ENCODE measurements around the gene PRPSAP1.
"Not testable (repeated sequence)": the region's sequence is repeated elsewhere in the genome, so short reads cannot be mapped to it uniquely, and the experiment has no call there.

PRPSAP1 gene

GRCh38 chr17:76382803-76383545, 29.3 kb upstream of the PRPSAP1 start:
- DNase-seq = peak; percentile 28

DNA sequence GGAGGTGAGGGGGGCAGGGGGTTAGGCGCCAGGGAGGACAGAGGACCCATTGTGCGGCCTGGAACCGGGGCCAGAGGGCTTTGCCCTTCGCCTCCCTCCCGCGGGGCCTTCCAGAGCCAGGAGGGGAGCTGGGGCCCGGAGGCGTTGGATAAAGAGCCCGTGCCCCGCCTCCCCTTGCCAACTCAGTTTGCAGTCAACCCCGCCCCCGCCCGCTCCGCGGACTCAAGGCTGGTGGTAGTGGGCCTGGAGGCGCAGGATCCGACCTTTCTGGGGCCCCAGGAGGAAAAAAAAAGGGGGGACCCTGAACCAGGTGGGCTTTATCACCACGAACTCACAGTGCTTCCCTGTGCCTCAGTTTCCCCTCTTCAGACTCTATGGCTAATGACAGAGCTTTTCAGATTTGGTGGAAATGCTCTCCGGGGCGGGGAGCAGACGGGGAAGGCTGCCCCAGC, 28.7 kb upstream of the PRPSAP1 start:
- DNase-seq = no peak

DNA sequence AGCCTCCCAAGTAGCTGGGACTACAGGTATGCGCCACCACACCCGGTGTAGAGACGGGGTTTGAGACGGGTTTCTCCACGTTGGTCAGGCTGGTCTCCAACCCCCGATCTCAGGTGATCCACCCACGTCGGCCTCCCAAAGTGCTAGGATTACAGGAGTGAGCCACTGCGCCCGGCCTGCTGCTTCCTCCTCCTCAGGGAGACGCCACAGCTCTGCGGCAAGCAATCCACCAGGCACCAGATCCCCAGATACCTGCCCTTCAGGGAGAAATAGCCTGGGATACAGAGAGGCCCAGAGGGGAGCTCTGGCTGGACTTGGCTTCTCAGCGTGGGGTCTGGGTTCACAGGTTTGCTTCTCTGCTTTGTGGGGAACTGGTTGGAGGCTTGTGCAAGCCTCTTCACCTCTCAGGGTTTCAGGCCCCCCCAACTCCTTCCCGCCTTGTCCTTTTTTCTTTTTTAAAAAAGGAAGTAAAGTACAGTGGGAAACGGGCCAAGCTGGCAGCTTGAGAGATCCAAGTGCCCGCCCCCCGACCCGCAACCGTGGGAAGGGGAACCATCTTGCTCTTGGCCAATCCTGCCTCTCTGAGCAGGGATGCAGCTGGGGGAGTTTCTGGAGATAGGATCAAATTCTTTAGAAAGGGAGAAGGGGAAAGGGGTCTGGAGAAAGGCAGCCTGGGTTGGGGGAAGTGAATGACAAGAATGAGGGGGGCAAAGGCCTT, 28.1 kb upstream of the PRPSAP1 start:
- no peak for DNase-seq

DNA sequence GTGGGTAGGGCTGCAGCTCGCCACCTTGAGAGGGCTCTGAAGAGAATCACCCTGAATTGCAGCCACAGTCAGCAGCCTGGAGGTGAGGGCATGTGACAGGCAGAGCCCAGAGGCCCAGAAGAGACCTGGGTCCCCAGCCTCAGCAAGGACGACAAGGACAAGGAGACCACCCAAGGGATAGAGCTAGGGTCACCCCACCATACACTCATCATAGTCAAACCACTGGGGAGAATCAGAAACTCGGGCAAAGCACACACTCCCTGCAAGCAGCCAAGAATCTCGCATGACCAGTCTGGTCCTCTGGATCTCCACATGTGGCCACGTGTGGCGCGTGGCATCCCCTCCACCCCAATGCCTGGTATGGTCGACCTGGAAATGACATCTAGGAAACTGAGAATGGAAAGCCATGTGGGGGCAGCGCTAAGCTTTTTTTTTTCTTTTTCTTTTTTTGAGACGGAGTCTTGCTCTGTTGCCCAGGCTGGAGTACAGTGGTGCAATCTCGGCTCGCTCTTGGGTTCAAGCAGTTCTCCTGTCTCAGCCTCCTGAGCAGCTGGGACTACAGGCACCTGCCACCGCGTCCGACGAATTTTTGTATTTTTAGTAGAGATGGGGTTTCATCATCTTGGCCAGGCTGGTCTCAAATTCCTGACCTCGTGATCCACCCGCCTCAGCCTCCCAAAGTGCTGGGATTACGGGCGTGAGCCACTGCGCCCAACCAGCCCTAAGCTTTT, 26.1 kb upstream of the PRPSAP1 start:
- no peak for DNase-seq

DNA sequence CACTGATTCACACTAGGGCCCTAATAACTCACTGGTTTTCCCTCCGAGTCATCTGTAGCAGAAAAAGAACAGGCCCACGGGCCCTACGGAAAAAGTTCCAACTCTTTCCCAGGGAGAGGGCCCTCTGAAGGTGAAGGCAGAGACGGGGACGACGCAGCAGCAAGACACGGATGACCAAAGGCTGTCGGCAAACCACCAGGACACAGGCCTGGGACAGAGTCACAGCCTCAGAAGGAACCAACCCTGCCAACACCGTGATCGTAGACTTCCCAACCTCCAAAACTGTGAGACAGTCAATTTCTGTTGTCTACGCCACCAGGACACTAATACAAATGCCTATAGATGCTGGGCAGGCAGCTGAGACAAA, 25.5 kb upstream of the PRPSAP1 start:
- no peak for DNase-seq

DNA sequence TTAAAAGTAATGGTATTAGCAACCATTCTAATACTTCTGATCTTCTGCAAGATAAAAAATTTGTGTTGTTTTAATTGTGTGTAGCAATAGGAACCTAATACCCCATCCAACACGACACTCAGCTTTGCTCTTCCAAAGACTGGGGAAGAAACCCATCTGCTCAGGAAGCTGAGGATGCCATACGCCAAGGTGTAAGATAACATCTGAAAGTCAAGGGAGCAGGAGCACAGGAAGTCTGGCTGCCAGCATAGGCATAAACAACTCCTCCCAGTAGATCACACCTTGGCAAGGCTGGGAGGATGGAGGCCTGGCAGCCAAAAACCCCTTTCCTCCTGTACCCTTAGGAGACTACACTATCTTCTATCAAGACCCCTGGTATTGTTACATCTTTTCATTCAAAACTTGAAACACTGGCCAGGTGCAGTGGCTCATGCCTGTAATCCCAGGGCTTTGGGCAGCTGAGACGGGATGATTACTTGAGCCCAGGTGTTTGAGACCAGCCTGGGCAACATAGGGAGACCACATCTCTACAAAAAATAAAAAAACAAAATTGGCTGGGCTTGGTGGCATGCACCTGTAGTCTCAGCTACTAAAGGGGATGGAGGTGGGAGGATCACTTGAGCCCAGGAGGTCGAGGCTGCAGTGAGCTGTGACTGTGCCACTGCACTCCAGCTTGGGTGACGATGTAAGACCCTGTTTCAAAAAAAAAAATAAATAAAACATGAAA, 25.0 kb upstream of the PRPSAP1 start:
- DNase-seq = no peak

- DNase-seq = no peak
Observed at GRCh38 chr17:76376318-76377133, 22.8 kb upstream of the PRPSAP1 start.

GRCh38 chr17:76371656-76372628, 18.2 kb upstream of the PRPSAP1 start:
- no peak for DNase-seq

- DNase-seq = no peak
Observed at GRCh38 chr17:76370261-76370993, 16.7 kb upstream of the PRPSAP1 start.

DNA sequence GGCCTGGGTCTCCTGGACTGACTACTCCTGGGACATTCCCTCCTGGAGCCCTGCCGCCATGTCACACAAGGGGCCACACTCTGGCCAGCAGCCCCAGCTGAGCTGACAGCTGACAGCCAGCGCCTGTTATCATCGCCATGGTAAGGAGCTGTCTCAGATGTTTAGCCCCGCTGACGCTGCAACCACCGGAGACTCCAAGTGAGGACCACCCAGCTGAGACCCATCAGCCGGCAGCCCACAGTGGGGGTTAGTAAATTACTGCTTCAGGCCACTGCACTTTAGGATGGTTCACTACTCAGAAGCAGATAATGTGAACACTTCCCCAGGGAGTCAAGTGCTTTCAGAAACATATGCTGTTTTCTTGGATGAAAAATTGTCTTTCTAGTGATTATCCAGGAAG, 16.1 kb upstream of the PRPSAP1 start:
- no peak for DNase-seq

- DNase-seq = no peak
Observed at GRCh38 chr17:76369379-76369778, 15.7 kb upstream of the PRPSAP1 start.

DNA sequence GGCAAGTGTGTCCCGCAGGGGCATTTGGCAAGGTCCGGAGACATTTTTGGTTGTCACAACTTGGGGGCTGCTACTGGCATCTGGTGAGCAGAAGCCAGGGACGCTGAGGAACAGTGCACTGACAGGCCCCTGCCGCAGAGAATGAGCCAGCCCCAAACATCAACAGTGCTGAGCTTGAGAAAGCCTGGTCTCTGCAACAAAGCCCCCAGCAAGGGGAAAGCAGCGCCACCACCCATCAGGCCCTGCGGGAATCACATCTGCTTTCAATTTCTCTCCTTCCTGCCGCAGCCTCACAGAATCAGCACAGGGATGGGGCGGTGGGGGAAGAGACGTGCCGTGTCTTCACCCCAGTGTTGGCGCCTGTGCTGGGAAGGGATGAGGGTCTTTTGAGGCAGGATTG, 14.8 kb upstream of the PRPSAP1 start:
- DNase-seq = no peak

- no peak for DNase-seq
Observed at GRCh38 chr17:76367642-76368041, 13.9 kb upstream of the PRPSAP1 start.

- DNase-seq = no peak
Observed at GRCh38 chr17:76366247-76366646, 12.5 kb upstream of the PRPSAP1 start.

DNA sequence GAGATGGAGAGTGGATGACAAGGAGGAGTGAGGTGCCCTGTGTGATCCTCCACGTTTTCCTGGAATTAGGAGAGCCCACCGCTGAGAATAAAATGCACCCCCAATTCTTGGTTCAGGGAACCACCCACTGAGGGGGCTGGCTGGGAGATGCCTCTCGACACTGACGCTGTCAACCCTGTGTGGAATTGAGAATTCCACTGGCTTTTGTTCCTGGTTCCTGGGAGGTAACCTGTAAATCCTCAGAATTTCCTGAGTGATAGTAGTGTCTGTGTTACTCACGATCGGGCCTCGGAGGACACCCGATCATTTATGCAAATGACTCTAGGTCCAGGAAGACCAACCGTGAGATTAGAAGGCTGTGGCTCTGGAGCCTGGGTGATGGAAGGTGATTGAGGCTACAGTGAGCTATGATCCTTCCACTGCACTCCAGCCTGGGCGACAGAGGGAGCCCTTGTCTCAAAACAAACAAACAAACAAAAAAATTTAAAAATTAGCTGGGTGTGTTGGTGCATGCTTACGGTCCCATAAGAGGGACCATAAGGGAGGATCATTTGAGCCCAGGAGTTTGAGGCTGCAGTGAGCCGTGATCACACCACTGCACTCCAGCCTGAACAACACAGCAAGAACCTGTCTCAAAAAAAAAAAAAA, 11.7 kb upstream of the PRPSAP1 start:
- DNase-seq = no peak

GRCh38 chr17:76363107-76363842, 9.6 kb upstream of the PRPSAP1 start:
- no peak for DNase-seq

DNA sequence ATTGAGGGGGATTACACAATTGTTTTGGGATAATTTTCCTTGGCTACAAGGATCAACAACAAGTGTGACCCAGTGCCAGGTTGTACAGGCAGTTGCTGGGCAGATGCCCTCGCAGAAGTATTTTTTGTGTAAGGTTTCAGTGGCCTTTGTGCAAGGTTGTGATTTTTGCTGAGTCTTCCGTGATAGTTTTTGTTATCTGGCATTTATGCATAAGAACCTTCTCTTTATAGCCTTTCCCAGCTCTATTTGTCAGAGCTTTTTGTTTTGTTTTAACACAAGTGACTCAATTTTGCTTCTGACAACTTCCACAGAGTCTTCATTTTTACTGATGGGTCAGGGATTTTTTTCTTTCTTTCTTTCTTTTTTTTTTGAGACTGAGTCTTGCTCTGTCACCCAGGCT, 6.7 kb upstream of the PRPSAP1 start:
- DNase-seq = no peak

DNA sequence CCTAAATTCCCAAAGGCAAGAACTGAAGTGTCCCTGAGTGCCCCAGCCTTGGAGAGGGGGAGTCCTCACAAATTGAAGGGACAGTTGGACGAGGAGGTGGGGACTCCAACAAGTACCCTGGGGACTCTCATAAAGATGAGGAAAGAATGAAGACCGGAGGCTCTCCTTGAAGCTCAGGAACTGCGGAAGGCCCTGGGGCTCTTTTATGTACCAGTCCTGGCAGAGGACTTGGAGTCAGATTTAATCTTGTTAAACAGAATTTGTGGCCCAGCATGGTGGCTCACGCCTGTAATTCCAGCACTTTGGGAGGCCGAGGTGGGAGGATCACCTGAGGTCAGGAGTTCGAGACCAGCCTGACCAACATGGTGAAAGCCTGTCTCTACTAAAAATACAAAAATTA, 6.1 kb upstream of the PRPSAP1 start:
- DNase-seq = not testable (repeated sequence)

- DNase-seq = no peak
Observed at GRCh38 chr17:76359375-76359774, 5.7 kb upstream of the PRPSAP1 start.

Data from effector CD4-positive, alpha-beta T cell (primary cell).